D721Med (cell line): ENCODE measurements around the gene PRKAB2.
"Not testable (repeated sequence)": the region's sequence is repeated elsewhere in the genome, so short reads cannot be mapped to it uniquely, and the experiment has no call there.

Experiments used
- DNase-seq: peaks from one replicate; pipeline ENCODE4 v3.0.0; 2011; ENCODE audit warnings: low spot score; ENCODE audit not compliant: insufficient read length
- FAIRE-seq: peaks from 2 replicates; lab custom pipeline; 2011; peaks lifted over from hg19 to GRCh38; lab: Jason Lieb, UNC
- CTCF ChIP-seq: IDR thresholded peaks from 2 replicates; pipeline ENCODE4 v1.5.1; 2012; ENCODE audit warnings: mild to moderate bottlenecking, control low read depth; ENCODE audit not compliant: insufficient read depth; ENCODE audit errors: missing control alignments

PRKAB2 gene

GRCh38 chr1:147129116-147129873 lies 43.0 kb downstream of the PRKAB2 start:
- DNase-seq (no peak), FAIRE-seq (no peak)
- no peak for TF ChIP-seq CTCF

- FAIRE-seq (no peak), DNase-seq (no peak)
- TF ChIP-seq CTCF = no peak
These were observed 48.0 kb downstream of the PRKAB2 start for GRCh38 chr1:147124266-147124665.

GRCh38 chr1:147117109-147117508 lies 55.2 kb downstream of the PRKAB2 start:
- DNase-seq (no peak), FAIRE-seq (no peak)
- no peak for TF ChIP-seq CTCF

- no peak for TF ChIP-seq CTCF
These were observed 56.8 kb downstream of the PRKAB2 start for GRCh38 chr1:147115496-147115895.

DNA sequence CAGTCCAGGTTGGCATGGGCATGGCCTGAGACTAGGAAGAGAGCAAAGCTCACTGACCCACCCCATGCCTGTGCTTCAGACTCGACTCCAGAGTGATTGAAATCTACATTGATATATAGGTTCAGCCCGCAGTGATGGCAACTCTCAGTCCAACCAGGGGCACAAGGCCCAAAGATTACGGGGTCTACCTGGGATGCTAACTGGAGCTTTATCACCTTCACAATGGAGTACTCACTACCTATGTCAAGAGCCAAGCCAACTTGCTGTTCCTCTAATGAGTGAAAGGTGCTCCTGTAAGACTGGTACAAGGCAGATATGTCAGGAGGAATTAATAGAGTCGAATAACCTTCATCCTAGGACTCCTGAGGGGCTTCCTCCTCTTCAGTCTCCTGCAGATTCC lies 57.2 kb downstream of the PRKAB2 start:
- not testable (repeated sequence) for FAIRE-seq, DNase-seq

More at GRCh38 chr1:147115496-147115895, 56.8 kb downstream of the PRKAB2 start:
- FAIRE-seq (no peak), DNase-seq (no peak)

- DNase-seq, FAIRE-seq: not testable (repeated sequence)
These were observed 57.9 kb downstream of the PRKAB2 start for GRCh38 chr1:147114353-147114752.

GRCh38 chr1:147111381-147112130 lies 60.7 kb downstream of the PRKAB2 start:
- DNase-seq (no peak), FAIRE-seq (no peak)
- no peak for TF ChIP-seq CTCF

DNA sequence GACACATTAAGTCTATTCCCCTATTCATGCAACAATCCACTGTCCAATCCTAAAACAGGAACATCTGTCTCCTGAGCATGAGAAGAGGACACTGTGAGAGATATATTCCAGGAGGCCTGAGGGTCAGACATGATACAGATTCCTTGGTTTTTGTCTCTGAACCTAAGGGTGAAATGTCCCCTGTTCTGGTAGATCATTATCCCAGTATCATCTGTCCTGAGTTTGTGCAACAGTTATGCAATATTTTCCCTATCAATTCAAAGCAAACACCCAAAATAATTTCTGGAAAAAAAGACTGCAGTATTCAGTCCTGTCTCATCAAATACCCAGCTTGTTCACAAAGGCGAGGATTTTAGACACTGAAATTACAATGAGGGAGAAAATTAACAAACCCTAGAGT lies 61.4 kb downstream of the PRKAB2 start:
- DNase-seq (no peak), FAIRE-seq (no peak)
- TF ChIP-seq CTCF = no peak
